ENCODE measurements around the gene MAFG.

- TF ChIP-seq CTCF (IDR thresholded peaks at IDR 0.05; ENCODE audit: insufficient read depth, low read depth, low read length) (no peak), EZH2 (IDR thresholded peaks at IDR 0.05; ENCODE audit: insufficient read depth, low read length) (no peak)
Measured at GRCh38 chr17:81954131-81955057, 26.9 kb upstream of the MAFG start.

Data from astrocyte (in vitro differentiated cells and primary cell).